SK-N-DZ (cell line): Measurements from ENCODE around the gene NFIC.
"Not testable (repeated sequence)": the region's sequence is repeated elsewhere in the genome, so short reads cannot be mapped to it uniquely, and the experiment has no call there.

Experiments
- DNase-seq: peaks from one replicate; pipeline ENCODE4 v3.0.0-alpha.2; 2015; ENCODE audit warnings: low spot score

The NFIC gene

DNA sequence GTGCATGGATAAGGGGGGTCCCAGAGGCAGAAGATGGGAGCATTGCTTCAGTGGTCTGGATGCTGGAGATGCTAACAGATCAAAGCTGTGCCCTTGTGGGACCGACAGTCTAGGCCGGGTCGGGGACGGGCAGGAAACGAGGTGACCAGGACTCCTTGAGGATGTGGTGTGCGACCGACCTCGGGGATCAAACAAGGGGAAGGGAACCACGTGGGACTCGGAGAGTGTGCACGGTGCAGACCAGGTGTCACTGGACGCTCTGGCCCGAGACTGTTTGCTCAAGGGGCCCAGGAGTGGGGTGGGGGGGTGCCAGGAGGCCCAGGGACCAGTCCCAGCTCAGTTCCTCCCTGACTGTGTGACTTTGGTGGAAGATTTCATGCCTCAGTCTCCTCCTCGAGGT lies 6.0 kb downstream of the NFIC start:
- DNase-seq: no peak

DNA sequence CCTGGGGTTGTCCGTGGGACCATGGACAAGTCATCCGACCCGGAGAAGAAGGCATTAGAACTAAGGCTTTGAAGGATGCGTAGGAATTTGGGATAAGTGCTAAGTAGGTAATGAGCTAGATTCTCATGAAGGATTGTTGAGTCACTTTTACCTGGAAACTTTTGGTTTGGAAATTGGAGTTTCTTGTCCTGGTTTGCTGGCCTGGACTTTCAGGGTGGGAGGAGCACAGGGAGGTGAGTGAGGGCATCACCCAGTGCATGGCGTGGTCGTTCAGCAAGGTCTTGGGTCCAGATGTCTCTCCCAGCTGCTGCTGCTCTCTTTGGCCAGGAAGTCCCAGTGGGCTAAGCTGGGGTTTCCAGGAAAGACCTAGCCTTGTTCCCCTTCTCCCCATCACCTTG lies 7.6 kb downstream of the NFIC start:
- no peak for DNase-seq

DNA sequence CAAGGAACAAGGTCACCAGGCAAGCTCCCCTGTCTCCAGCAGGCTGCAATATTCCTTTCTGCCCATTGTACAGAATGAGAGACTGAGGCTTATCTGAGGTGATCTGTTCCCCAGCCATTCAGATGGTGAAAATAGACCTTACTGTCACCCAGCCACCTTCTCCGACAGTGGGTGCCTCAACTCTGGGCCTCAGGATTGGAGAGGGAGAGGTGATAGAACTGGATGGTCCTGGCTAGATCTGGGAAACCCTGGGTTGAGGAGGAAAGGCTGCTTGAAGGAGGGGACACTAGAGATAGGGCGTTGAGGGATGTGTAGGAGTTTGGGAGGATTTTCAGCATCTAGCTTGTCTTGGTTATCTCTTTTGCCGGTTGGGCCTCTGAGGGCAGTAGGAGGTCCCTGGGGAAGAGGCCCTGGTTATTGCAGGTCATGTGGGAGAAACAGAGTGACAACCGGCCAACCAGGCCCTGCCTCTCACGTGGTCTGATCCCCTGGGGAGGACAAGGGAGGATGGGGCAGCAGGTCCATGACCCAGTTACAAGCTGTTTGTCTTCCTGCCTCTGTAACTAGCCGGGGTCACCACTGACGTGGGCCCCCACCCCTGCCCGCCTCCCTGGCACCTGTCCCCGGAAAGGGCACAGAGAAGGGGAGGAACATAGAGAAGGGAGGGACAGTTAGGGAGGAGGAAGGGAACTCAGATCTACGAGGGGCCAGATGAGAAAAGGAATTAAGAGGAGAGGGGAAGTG lies 8.2 kb downstream of the NFIC start:
- no peak for DNase-seq

DNA sequence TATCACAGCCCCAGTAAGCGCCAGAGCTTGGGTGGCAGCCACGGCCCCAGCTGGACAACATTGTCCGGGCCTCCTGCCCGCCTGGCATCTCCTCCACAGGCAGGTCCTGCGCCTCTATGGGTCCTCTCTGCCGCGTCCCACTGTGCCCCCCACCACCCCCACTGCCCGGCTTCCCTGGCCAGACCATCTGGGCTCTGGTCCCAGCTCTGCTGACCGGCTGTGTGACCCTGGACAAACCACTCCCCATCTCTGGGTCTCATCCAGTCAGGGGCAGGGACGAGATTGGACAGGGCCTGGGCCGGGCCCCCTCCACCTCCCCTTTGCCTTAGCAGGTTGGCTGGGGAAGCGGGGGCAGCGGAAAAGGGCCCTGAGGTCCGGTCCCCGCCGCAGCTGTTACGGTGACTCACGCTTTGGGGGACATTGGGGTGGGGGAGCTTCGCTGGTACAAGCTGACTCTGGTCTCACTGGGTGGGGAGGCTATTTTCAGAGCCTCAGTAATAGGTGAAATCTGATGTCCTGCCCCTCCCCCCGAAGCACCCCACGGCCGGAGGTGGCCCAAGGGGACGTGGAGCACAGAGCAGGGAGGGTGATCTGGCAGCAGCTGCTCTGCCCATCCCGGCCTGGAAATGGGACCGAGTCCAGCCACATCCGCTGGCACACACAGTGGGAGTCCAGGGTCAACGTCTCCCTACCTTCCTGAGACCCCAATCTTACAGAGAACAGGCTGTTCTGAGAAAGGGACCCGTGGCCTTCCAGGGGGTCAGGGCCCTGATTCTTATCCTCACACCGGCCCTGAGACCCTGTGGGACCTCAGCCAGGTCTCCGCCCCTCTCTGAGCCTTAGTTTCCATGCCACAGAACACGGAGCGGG lies 9.1 kb downstream of the NFIC start:
- DNase-seq: no peak

DNA sequence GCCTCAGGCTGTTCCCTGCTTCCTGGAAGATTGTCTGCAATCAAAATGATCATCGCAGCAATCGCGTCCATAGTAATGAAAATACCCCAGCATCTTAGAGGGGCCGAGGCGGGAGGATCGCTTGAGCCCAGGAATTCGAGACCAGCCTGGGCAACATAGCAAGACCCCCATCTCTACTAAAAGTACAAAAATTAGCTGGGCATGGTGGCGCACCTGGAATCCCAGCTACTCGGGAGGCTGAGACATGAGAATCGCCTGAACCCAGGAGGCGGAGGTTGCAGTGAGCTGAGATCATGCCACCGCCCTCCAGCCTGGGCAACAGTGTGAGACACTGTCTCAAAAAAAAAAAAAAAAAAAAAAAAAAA lies 9.7 kb downstream of the NFIC start:
- DNase-seq: not testable (repeated sequence)

DNA sequence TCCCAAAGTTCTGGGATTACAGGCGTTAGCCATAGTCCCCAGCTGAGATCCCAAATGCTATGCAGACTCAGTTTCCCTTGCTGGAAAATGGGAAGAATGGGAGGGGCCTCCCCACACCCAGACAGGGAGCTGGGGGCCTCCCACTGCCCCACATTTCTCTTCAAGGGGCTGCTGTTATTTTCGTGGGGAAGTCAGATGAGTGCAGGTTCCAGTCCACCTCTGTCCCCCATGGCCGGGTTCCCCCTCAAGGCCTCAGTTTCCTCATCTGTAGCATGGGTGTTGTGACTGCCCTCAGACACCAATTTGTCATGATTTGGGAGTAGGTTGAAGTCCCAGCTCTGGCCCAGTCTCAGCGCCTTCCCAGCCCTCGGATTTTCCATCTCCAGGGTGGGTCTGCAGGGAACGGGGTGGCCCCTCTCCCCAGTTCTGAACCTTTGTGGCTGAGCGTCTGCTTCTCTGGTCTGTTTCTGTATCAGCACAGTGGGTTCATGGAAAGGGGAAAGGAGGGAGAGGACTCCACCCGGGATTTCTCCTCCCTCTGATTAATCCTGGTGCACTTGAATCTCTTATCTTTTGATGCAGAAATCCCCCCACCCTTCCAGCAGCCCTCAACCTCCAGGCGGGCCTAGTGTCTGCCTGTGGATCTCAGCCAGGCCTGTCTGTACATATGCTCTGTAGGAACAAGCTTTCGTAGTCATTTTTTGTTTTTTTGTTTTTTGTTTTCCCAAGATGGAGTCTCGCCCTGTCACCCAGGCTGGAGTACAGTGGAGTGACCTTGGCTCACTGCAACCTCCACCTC lies 12.2 kb downstream of the NFIC start:
- DNase-seq: no peak

DNA sequence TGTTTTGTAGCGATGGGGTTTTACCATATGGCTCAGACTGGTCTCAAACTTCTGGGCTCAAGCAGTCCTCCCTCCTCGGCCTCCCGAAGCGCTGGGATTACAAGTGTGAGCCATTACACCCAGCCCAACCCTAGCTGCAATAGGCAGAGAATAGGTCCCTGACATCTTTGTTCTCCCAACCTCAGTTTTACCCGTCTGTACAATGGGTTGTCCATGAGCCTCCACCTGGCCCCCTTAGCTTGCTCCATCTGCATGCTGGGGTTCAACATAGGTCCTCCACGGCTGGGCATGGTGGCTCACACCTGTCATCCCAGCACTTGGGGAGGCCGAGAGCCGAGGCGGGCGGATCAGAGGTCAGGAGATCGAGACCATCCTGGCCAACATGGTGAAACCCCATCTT lies 14.4 kb downstream of the NFIC start:
- no peak for DNase-seq

DNA sequence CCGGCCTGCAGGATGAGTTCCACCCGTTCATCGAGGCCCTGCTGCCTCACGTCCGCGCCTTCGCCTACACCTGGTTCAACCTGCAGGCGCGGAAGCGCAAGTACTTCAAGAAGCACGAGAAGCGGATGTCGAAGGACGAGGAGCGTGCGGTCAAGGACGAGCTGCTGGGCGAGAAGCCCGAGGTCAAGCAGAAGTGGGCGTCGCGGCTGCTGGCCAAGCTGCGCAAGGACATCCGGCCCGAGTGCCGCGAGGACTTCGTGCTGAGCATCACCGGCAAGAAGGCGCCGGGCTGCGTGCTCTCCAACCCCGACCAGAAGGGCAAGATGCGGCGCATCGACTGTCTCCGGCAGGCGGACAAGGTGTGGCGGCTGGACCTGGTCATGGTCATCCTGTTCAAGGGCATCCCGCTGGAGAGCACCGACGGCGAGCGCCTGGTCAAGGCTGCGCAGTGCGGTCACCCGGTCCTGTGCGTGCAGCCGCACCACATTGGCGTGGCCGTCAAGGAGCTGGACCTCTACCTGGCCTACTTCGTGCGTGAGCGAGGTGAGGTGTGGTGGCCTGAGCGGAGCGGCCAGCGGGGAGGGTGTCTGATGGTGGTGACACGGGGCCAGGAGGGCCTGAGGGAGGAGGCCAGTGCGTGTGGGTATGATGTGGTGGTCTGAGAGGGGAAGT lies 15.5 kb downstream of the NFIC start:
- no peak for DNase-seq

DNA sequence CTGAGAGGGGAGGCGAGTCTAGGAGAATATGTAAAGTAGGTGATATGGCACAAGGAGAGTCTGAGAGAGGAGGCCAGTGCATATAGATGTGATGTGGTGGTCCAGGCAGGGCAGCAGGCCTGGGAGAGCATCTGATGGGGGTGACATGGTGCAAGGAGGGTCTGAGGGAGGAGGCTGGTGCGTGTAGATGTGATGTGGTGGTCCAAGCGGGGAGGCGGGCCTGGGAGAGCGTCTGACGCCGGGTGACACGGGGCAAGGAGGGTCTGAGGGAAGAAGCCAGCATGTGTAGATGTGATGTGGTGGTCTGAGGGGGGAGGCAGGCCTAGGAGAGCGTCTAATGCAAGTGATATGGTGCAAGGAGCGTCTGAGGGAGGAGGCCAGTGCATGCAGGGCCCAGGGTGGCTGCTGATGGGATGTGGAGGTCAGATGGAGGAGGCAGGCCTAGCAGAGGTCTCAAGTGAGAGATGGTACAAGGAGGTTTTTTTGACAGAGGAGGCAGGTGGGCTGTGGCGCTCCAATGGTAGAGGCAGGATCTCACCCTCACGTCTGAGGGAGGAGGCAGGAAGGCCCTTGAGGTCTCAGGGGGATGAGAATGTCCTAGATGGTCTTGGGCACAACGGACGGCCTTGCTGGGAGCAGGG lies 16.2 kb downstream of the NFIC start:
- no peak for DNase-seq

DNA sequence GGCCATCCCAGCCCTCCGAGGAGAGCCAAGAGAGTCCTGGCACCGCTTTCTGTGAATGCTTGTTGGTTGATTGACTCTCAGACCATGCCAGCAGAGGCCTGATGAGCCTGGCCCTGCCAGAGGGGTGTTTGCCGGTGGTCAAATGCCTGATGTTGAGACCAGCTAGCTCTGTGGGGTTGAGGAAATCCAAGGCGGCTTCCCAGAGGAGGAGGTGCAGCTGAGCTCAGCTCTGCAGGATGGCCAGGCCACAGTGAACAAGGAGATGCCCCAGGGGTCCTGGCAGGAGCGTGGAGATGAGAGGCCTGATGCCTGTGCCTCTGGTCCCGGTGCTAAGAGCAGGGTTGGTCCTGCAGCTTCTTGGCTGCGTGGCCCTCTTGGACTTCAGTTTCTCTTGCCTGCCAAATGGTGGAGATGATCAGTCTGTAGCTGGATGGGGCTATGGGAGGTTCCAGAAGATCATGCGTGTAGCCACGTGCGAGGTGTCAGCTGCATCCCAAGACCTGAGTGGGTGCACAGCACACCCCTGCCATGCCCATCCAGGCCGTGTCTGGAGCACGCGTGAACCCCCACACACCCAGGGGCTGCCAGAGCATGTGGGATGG lies 16.8 kb downstream of the NFIC start:
- DNase-seq: no peak

DNA sequence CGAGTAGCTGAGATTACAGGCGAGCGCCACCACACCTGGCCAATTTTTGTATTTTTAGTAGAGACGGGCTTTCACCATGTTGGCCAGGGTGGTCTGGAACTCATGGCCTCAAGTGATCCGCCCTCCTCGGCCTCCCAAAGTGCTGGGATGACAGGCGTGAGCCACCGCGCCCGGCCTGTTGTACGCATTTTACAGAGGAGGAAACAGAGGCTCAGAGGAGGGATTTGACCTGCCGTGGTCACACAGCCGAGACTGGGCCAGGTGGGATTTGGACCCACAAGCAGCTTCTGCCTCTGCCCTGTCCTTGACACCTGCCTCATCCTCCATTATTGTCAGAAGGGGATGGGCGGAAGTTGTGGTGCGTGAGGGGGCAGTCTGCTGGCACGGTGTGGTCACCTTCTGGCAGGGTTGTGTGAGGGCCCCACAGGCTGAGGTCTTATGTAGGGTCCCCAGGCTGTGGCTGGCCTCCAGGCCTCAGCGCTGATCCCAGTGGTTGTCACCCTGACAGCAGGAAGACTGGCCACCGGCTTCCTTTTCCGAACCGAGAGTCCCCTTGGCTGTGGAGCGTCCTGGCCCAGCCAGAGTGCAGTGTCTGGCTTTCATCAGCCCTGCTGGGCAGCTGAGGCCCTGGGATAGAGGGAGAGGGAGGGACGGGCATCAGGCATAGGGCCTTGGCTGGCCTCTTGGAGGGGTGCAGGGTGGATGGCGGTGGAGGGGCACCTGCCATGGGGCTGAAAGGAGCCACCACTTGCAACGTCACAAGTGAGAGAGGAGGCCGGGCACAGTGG lies 20.3 kb downstream of the NFIC start:
- no peak for DNase-seq

DNA sequence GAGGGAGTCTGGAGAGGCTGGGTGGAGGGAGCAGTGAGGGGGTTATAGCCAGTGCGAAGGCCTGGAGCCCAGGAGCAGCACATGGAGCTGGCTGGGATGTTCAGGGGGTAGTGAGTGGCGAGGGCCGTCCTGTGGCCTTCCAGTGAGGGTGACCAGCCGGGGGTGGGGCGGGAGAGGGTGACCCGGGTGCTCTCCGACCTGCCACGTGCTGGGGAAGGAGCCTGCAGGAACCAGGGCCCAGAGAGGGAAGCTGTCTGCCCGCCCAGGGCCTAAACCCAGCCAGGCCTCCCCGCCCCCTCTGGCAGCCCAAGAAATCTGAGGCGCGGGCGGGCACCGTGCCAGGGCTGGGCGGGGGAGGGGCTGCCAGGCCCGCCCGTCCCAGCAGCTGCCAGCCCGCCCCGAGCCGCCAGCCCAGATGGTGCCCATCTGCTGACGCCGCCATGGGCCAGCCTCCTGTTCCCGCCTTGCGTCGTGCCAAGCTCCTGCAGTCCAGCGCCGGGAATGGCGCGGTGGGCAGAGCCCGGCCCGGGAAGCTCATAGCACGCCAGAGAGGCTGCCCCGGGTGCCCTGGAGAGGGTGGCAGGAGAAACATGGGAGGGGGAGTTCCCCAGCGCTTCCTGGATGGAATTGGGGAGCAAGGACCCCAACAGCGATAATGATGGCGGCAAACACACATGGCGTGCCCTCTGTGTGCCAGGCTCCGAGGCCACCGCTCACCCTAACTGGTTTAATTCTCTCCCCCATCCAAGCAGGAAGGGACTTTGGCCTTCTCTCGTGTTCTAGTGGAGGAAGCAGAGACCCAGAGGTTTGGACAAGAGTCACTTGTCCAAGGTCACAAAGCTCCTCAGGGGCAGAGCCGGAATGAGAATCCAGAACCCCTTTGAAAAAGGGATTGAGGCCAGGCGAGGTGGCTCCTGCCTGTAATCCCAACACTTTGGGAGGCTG lies 21.5 kb downstream of the NFIC start:
- DNase-seq: no peak

DNA sequence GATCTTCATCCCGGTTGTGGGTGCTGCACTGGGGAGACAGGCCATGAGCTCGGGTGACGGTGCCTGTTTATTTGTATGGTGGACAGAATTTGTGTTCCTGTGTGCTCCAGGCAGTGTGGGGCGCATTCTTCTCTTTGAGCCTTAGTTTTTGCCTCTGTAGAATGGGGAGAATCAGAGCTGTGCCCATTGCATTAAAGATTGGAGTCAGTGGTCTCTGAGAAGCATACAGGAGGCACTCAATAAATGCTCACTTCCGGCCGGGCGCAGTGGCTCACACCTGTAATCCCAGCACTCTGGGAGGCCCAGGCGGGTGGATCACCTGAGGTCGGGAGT lies 23.0 kb downstream of the NFIC start:
- DNase-seq: no peak

DNA sequence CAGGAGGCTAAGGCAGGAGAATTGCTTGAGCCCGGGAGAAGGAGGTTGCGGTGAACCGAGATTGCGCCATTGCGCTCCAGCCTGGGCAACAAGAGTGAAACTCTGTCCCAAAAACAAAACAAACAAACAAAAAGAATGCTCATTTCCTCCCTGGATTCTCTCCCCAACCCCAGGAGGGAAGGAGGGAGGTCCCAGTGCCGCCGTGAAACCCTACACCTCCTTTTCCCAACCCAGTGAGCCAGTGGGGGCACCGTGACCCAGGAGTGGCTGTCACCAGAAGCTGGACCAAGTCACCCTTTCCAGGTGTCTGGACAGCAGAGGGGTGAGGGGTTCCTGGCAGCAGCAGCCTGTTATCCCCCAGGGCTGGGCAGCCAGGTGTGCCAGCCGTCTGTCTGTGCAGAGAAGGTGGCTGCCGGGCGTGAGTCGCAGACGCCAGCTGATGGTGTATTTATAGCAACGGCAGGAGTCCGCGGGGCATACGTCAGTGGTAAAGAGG lies 23.5 kb downstream of the NFIC start:
- no peak for DNase-seq

DNA sequence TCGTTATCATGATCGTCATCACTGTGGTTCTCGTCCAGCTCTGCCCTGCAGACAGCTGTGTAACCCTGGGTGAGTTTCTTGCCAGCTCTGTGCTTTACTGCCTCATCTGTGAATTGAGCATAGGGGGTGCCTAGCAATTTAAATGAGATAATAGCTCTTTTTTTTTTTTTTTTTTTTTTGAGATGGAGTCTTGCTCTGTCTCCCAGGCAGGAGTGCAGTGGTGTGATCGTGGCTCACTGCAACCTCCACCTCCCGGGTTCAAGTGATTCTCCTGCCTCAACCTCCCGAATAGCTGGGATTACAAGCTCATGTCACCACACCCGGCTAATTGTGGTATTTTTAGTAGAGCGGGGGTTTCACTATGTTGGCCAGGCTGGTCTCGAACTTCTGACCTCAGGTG lies 25.5 kb downstream of the NFIC start:
- DNase-seq: not testable (repeated sequence)

DNA sequence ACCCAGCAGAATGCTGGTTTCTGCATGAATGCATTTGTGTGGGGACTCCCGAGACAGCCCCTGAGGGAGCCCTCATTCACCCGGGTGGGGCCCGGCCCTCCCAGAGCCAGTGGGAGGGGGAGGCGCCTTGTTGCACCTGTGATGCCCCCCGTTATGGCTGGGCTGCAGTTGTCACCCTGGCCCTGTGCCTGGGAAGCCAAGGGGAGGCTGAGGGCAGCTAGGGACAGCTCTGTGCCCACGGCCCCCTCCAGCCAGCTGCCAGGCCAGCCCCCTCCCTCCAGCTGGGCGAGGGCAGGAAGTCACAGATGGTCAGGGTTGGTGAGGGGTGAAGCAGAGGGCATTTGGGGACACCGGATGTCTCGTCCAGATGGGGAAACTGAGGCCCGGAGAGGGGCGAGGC lies 26.1 kb downstream of the NFIC start:
- DNase-seq: no peak

DNA sequence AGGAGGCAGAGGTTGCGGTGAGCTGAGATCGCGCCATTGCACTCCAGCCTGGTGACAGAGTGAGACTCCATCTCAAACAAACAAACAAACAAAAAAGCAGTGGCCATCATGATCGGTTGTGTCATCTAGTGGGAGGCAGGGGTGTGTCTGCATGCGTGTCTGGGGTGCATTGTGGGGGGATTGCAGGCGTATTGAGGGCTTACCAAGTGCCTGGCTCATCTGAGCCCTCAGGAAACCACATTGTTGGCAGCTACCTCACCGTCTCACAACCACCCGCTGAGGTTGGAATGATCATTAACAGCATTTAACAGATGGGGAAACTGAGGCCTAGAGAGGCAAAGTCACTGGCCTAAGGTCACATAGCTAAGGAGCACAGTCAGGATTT lies 30.5 kb downstream of the NFIC start:
- DNase-seq: no peak

DNA sequence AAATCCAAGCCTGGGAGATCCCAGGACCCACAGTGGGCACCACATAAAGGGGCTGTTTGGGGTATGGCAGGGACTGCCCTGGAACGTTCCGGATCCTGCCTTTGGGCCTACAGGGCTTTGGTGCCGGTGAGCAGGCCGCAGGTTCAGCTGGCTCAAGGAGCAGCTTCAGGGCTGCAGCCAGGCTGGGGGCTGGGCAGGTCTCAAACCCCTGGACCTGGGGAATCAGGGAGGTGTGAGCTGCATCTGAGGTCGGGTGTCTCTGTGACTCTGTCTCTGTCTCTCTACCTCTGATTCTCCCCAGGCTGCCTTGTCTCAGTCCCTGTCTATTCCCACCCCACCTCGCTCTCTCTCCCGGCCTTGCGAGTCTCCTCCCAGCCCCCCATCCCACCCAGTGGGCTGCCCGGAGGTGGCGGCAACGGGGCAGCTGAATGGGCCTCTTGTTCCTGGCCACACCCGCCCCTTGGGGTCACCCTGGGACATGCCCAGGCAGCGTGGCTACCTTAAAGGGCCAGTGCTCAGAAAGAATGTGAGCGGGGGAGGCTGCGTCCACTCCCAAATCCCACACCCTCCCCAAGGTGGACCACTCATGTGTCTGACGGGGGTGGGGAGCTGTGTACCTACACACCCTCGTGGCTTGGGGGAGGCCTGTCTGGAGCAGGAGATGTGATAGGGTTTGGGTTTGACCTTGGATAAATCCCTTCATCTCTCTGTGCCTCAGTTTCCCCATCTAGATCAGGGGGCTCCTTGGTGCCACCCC lies 31.1 kb downstream of the NFIC start:
- DNase-seq: no peak
